ENCODE data around the gene CGN.

The CGN gene, protein sequence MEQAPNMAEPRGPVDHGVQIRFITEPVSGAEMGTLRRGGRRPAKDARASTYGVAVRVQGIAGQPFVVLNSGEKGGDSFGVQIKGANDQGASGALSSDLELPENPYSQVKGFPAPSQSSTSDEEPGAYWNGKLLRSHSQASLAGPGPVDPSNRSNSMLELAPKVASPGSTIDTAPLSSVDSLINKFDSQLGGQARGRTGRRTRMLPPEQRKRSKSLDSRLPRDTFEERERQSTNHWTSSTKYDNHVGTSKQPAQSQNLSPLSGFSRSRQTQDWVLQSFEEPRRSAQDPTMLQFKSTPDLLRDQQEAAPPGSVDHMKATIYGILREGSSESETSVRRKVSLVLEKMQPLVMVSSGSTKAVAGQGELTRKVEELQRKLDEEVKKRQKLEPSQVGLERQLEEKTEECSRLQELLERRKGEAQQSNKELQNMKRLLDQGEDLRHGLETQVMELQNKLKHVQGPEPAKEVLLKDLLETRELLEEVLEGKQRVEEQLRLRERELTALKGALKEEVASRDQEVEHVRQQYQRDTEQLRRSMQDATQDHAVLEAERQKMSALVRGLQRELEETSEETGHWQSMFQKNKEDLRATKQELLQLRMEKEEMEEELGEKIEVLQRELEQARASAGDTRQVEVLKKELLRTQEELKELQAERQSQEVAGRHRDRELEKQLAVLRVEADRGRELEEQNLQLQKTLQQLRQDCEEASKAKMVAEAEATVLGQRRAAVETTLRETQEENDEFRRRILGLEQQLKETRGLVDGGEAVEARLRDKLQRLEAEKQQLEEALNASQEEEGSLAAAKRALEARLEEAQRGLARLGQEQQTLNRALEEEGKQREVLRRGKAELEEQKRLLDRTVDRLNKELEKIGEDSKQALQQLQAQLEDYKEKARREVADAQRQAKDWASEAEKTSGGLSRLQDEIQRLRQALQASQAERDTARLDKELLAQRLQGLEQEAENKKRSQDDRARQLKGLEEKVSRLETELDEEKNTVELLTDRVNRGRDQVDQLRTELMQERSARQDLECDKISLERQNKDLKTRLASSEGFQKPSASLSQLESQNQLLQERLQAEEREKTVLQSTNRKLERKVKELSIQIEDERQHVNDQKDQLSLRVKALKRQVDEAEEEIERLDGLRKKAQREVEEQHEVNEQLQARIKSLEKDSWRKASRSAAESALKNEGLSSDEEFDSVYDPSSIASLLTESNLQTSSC

DNA sequence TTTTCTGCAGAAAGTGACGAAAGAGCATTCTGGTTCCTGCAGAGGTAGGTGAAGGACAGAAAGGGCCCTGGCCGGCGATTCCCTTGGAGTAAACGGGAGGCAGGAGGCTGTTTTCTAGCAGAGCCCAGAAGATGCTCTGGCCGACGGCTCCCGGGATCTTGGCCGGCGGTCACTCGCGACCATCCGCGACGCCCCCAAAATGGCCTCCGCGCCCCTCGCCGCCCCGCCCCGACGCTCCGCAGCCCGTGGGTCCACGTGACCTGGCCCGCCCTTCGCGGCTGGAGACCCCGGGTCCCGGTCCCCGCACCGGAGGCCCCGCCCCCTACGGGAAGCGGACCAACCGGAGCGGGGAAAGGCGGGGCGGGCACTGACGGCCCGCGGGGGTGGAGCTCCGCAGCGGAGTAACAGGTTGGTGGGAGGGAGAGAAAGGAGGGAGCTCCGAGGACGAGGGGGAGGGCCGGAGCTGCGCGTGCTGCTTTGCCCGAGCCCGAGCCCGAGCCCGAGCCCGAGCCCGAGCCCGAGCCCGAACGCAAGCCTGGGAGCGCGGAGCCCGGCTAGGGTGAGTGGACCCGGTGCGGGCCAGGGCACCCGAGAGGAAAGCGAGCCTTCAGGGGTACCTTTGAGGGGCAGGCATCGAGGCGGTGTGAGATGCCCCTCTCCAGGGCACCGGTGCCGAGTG lies at the start of gene CGN:
TSS of gene CGN (plus strand) at position 431 of the 679 bp plus-strand sequence. CDS start 7,133 bp downstream, outside the sequence.
- Histone ChIP-seq H3K27me3 (ENCODE audit: low read depth) (no peaks in the 10 kb centered on the region), H3K36me3 (replicated peaks) (no peaks in the 10 kb centered on the region), H3K9me3 (no peaks in the 10 kb centered on the region), H3K4me1 (peaks cover 22% of the 10 kb centered on the region), H3K4me3 (peak within 1 kb of the TSS; percentile 58)
- in situ Hi-C loops (cut with MboI; ENCODE audit: low sequenced_read_pairs): no loop called here
- peak; percentile 96 to 97 for DNase-seq (ENCODE audit: low spot score in 2 of 2)

DNA sequence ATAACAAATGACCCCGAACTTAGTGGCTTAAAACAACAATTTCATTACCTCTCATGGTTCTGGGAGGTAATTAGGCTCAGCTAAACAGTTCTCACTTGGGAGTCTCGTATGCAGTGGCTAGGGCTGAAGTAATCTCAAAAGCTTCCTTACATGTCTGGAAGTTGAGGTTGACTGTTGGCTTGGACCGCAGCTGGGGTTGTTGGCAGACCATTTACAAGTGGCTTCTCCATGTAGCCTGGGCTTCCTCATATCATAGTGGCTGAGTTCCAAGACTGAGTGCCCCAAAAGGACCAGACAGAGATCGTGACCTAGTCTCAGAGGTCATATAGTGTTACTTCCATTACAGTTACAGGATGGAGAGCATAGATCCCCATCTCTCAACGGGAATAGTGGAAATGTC lies 49.5 kb upstream of the CGN start:
- in situ Hi-C loops (cut with MboI; ENCODE audit: low sequenced_read_pairs): no loop called here
- Histone ChIP-seq H3K36me3 (replicated peaks) (no peaks in the 10 kb centered on the region), H3K9me3 (no peaks in the 10 kb centered on the region), H3K4me1 (peaks cover 10% of the 10 kb centered on the region), H3K27me3 (ENCODE audit: low read depth) (peaks cover 7% of the 10 kb centered on the region), H3K4me3 (no peak overlapping the region)
- no peak for DNase-seq (ENCODE audit: low spot score in 2 of 2)

DNA sequence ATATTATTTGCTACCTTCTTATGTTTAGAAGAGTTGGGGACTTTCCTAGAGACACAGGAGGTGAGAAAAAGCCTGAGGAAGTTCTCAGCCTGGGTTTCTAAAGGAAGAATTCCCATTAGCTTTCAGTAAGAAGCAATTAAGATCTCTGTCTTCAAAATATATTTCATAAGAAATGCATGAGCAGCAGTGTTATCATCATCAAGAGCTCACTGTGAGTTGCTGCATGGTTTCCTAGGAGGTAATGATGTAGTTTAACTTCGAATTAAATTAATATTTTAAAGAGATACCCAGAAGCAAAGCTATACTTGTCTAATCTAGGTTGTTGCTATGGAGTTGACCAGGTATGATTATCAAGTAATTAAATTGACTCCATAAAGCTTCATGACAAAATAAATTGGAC lies 46.2 kb upstream of the CGN start:
- H3K4me3 ChIP-seq: no peak overlapping the region
- no peaks in the 10 kb centered on the region for H3K4me1 ChIP-seq
- peaks cover 7% of the 10 kb centered on the region for H3K27me3 ChIP-seq (ENCODE audit: low read depth)
- no peaks in the 10 kb centered on the region for H3K36me3 ChIP-seq (replicated peaks)
- no peaks in the 10 kb centered on the region for H3K9me3 ChIP-seq
- in situ Hi-C loops (cut with MboI; ENCODE audit: low sequenced_read_pairs): no loop called here
- no peak for DNase-seq (ENCODE audit: low spot score in 2 of 2)

DNA sequence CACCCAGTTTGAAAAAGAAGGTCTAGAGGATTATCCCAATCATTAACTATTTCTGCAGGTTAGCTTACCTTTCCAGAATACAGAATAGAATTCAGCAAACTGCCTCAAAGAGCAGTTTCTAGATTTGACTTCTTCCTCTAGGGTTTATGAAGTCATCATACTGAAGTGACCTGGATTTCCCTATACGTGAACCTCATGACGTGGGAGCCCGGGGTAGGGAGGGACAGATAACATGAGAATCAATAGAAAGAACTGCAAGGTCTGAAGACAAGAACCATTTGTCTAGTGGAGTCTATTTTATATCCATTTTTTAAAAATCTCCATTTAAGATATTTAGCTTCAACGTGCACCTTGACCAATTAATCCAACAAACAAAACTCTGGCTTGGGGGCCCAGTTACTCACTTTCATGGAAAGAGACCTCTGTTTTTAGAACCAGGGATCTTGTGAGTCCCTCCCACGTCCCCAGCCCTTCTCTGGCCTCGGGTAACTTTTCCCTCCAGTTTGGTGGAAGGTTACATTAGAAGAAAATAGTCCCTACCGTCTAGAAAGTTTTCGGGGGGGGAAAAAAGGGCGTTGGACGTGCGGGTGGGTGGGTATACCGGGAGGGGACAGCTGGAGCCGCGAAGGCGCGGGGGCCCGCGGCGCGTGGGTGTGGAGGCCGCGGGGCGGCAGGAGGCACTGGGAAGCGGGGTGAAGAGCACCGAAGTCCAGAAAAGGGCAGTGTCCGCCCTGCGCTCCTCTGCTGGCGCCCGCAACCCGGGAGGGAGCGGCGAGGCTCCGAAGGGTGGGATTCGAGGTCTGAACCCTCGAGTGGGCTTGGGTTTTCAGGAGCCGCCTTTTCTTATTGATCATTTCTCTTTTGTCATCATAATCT lies 38.1 kb upstream of the CGN start:
- no peak for DNase-seq (ENCODE audit: low spot score in 2 of 2)

DNA sequence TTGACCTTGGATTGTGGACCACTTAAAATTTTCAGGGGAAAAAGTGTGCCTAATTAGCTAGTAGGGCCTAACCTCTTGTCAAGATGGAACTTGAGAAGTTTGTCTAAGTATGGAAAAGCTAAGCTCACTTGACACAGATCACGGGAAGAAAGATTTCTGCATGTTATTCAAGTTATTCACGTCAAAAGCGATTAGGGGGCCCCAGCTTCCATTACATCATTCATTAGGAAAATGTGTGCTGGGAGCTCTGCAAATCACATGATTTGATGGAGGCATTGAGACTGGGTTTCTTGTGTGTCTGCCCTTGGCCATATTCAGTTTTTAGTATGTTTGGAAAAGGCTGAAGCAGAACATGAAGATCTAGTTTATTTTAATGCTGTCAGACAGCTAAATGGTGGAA lies 36.4 kb upstream of the CGN start:
- in situ Hi-C loops (cut with MboI; ENCODE audit: low sequenced_read_pairs): no loop called here

More for the DNA sequence above, 38.1 kb upstream of the CGN start:
- no peaks in the 10 kb centered on the region for H3K36me3 ChIP-seq (replicated peaks)
- H3K27me3 ChIP-seq (ENCODE audit: low read depth): no peaks in the 10 kb centered on the region
- no peaks in the 10 kb centered on the region for H3K4me1 ChIP-seq
- no peaks in the 10 kb centered on the region for H3K9me3 ChIP-seq
- in situ Hi-C loops (cut with MboI; ENCODE audit: low sequenced_read_pairs): no loop called here
- H3K4me3 ChIP-seq: no peak overlapping the region

DNA sequence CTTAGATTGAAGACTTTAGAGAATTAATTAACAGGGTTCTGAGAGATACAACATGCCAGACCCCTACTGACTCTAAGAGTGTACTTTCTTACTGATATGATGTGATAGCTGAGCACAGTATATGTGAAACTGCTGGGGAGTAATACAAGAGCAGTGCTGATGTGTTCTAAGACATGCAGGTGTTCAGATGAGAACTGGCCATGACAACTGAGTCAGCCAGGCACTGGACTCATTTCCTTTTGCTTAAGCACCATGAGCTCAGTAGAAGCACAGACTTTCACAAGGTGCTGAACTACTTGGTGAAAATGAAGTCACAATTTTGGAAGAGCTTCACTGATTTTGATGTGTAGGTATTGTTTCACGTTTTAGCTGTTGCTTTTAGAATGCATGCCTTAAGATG lies 36.0 kb upstream of the CGN start:
- no peaks in the 10 kb centered on the region for H3K36me3 ChIP-seq (replicated peaks)
- H3K27me3 ChIP-seq (ENCODE audit: low read depth): no peaks in the 10 kb centered on the region
- H3K4me1 ChIP-seq: no peaks in the 10 kb centered on the region
- DNase-seq (ENCODE audit: low spot score in 2 of 2): no peak
- in situ Hi-C loops (cut with MboI; ENCODE audit: low sequenced_read_pairs): no loop called here
- H3K9me3 ChIP-seq: no peaks in the 10 kb centered on the region
- H3K4me3 ChIP-seq: no peak overlapping the region

More for the DNA sequence above, 36.4 kb upstream of the CGN start:
- no peaks in the 10 kb centered on the region for H3K9me3 ChIP-seq
- H3K27me3 ChIP-seq (ENCODE audit: low read depth): no peaks in the 10 kb centered on the region
- H3K36me3 ChIP-seq (replicated peaks): no peaks in the 10 kb centered on the region
- no peak for DNase-seq (ENCODE audit: low spot score in 2 of 2)
- no peak overlapping the region for H3K4me3 ChIP-seq
- H3K4me1 ChIP-seq: no peaks in the 10 kb centered on the region

DNA sequence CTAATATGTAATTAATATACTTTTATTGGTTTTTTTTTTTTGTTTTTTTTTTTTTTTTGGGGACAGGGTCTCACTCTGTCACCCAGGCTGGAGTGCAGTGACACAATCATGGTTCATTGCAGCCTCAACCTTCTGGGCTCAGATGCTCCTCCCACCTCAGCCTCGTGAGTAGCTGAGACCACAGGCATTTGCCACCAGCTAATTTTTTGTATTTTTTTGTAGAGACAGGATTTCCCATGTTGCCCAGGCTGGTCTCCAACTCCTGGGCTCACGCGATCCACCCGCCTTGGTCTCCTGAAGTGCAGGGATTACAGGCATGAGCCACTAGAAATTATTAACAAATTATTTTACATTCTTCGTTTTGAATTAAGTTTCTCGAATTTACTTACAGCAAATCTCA lies 35.1 kb upstream of the CGN start:
- in situ Hi-C loops (cut with MboI; ENCODE audit: low sequenced_read_pairs): no loop called here
- Histone ChIP-seq H3K4me3 (no peak overlapping the region), H3K36me3 (replicated peaks) (no peaks in the 10 kb centered on the region), H3K4me1 (no peaks in the 10 kb centered on the region), H3K27me3 (ENCODE audit: low read depth) (no peaks in the 10 kb centered on the region), H3K9me3 (no peaks in the 10 kb centered on the region)
- DNase-seq (ENCODE audit: low spot score in 2 of 2): no peak

DNA sequence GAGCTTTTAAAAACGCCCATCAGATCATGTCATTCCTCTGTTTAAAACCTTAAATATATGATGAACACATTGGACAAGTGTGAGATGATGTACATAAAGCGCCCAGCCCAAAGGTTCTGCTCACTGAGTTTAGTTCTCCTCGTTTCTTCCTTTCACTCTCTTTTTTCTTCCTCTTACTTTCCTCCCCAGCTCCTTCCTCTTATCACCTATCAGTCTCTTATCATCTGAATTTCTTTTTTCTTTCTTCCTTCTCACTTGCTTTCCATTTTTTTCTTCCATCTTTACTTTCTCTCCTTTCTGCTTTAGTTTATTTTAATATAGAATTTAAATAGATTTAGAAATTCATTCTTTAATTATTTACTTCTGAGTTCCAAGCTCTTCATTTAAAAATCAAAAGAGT lies 34.1 kb upstream of the CGN start:
- H3K4me3 ChIP-seq: no peak overlapping the region
- H3K4me1 ChIP-seq: no peaks in the 10 kb centered on the region
- in situ Hi-C loops (cut with MboI; ENCODE audit: low sequenced_read_pairs): no loop called here
- no peaks in the 10 kb centered on the region for H3K27me3 ChIP-seq (ENCODE audit: low read depth)
- H3K36me3 ChIP-seq (replicated peaks): no peaks in the 10 kb centered on the region
- peaks cover 2% of the 10 kb centered on the region; the same call in 1 of the 2 replicates for H3K9me3 ChIP-seq
- no peak for DNase-seq (ENCODE audit: low spot score in 2 of 2)

DNA sequence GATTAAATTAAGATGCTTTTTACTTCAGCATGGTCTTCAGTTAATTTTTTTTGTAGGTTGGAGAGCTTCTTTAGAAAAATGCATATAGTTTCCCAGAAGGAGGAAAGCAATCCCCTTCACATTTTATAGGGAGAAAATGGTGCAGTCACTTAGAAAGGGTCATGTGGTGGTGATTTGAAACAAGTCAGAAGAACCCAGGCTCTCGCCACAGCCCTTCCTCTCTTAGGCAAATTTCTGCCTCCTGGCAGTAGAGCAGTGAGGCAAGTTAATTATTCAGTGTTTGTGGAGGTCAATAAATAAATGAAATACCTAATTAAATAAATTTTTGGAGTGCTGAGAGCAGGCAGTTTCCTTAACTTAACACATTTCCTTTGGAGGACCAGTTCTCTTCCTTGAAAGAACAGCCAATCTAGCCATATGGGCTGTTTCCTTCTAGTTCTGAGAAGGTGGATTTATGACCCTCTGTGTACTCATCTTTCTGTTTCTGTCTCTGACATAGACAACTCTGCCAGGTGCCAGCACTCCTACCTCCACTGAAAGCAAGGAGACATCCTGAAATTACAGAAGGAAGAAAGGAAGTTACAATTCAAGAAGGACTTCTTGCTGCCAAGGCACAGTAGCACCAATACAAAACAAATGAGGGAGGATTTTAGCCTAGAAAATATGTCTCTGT lies 32.9 kb upstream of the CGN start:
- Histone ChIP-seq H3K4me3 (no peak overlapping the region), H3K4me1 (no peaks in the 10 kb centered on the region), H3K27me3 (ENCODE audit: low read depth) (no peaks in the 10 kb centered on the region), H3K36me3 (replicated peaks) (no peaks in the 10 kb centered on the region), H3K9me3 (peaks cover 4% of the 10 kb centered on the region; the same call in 1 of the 2 replicates)
- in situ Hi-C loops (cut with MboI; ENCODE audit: low sequenced_read_pairs): no loop called here
- no peak for DNase-seq (ENCODE audit: low spot score in 2 of 2)

DNA sequence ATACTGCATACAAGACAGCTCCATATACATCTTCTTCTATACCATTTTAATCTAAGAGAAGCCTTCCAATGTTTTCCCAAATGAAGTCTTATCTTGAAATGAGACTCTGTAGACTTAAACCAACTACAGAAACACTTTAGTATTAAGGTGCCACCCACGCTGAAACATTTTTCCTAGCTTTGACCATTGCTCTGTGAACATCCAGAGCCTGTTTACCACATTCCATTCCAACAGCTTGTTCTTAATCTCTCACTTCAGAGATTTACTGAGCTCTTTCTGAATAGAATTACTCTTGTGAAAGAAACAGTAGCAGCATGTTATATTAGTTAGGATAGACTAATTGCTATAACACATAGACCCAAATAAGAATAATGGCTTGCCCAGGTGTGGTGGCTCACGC lies 32.3 kb upstream of the CGN start:
- Histone ChIP-seq H3K27me3 (ENCODE audit: low read depth) (no peaks in the 10 kb centered on the region), H3K36me3 (replicated peaks) (no peaks in the 10 kb centered on the region), H3K4me1 (no peaks in the 10 kb centered on the region), H3K4me3 (no peak overlapping the region), H3K9me3 (peaks cover 4% of the 10 kb centered on the region; the same call in 1 of the 2 replicates)
- DNase-seq (ENCODE audit: low spot score in 2 of 2): no peak
- in situ Hi-C loops (cut with MboI; ENCODE audit: low sequenced_read_pairs): no loop called here

DNA sequence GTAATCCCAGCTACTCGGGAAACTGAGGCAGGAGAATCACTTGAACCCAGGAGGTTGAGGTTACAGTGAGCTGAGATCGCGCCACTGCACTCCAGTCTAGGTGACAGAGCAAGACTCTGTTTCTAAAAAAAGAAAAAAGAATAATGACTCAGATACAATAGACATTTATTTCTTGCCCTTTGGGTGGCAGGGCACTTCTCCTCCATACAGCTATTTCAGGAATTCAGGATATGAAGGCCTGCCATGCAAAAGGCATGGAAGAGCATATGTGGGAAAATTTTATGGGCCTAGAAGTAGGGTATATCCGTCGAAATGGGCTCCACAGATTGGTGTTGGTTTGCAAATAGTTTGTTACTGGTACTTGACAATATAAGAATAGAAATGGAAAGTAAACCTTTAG lies 31.7 kb upstream of the CGN start:
- Histone ChIP-seq H3K27me3 (ENCODE audit: low read depth) (no peaks in the 10 kb centered on the region), H3K4me3 (no peak overlapping the region), H3K4me1 (no peaks in the 10 kb centered on the region), H3K9me3 (peaks cover 4% of the 10 kb centered on the region; the same call in 1 of the 2 replicates), H3K36me3 (replicated peaks) (no peaks in the 10 kb centered on the region)
- DNase-seq (ENCODE audit: low spot score in 2 of 2): no peak
- in situ Hi-C loops (cut with MboI; ENCODE audit: low sequenced_read_pairs): no loop called here

DNA sequence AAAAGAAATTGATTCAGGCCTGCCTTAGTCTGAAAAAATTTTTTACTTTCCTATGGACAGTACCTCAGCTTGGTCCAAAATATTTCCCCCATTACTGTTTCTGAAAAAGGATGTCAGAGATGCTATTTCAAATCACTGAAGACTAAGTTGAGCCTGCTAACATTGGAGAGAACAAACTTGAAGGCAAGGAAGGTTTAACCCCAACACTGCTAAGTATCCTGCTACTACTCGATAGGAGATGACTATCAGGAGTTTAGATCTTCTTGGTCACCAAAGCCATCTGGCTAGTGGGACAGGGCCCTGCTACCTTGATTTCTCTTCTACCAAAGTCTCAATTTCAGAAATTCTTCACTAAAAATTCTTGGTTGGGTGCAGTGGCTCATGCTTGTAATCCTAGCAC lies 29.2 kb upstream of the CGN start:
- Histone ChIP-seq H3K4me1 (no peaks in the 10 kb centered on the region), H3K9me3 (peaks cover 4% of the 10 kb centered on the region; the same call in 1 of the 2 replicates), H3K36me3 (replicated peaks) (no peaks in the 10 kb centered on the region), H3K4me3 (no peak overlapping the region), H3K27me3 (ENCODE audit: low read depth) (no peaks in the 10 kb centered on the region)
- in situ Hi-C loops (cut with MboI; ENCODE audit: low sequenced_read_pairs): no loop called here
- no peak for DNase-seq (ENCODE audit: low spot score in 2 of 2)
